Measurements from ENCODE around the gene CTNNBL1.
"Not testable (repeated sequence)": the region's sequence is repeated elsewhere in the genome, so short reads cannot be mapped to it uniquely, and the experiment has no call there.

GRCh38 chr20:37679751-37680150 lies 14.1 kb upstream of the CTNNBL1 start:
- TF ChIP-seq CTCF, POLR2A (IDR thresholded peaks at IDR 0.05): not testable (repeated sequence)
